SK-N-SH treated with all-trans-retinoic acid at 6 μM for 48 hours (cell line): ENCODE measurements around the gene ZSCAN22.

Experiments used
- ATAC-seq: fragments of 200-7000 bp; cut with Tn5 transposase; 3 replicates; pipeline ENCODE4 v1.9.1; 2020; ENCODE audit warnings: mild to moderate bottlenecking, moderate library complexity
- ARNTL ChIP-seq: fragments of 450-650 bp; formaldehyde crosslinking; IDR thresholded peaks from 2 replicates; pipeline ENCODE4 v1.5.0; 2020; ENCODE audit warnings: low read depth, mild to moderate bottlenecking, moderate library complexity, borderline replicate concordance
- CSDC2 ChIP-seq: fragments of 250-450 bp; sonication (Bioruptor Pico); IDR thresholded peaks from 2 replicates; pipeline ENCODE4 v1.5.0; 2020; ENCODE audit warnings: mild to moderate bottlenecking, moderate library complexity
- ESRRG ChIP-seq: fragments of 250-450 bp; sonication (Bioruptor Pico); IDR thresholded peaks from 2 replicates; pipeline ENCODE4 v1.6.1; 2021; ENCODE audit warnings: mild to moderate bottlenecking
- GLIS3 ChIP-seq: fragments of 250-450 bp; sonication (Bioruptor Pico); IDR thresholded peaks from 2 replicates; pipeline ENCODE4 v1.5.0; 2020; ENCODE audit warnings: mild to moderate bottlenecking, moderate library complexity
- ISL1 ChIP-seq: fragments of 250-450 bp; sonication (Bioruptor Pico); IDR thresholded peaks from 2 replicates; pipeline ENCODE4 v2.1.2; 2022; ENCODE audit warnings: mild to moderate bottlenecking, moderate library complexity
- OSR1 ChIP-seq: fragments of 250-450 bp; sonication (Bioruptor Pico); IDR thresholded peaks from 2 replicates; pipeline ENCODE4 v1.8.0; 2022; ENCODE audit warnings: moderate library complexity, mild to moderate bottlenecking, inconsistent platforms
- PPARA ChIP-seq: fragments of 250-450 bp; sonication (Bioruptor Pico); IDR thresholded peaks from 2 replicates; pipeline ENCODE4 v1.5.0; 2020; ENCODE audit warnings: mild to moderate bottlenecking, borderline replicate concordance
- RARB ChIP-seq: fragments of 250-450 bp; sonication (Bioruptor Pico); IDR thresholded peaks from 2 replicates; pipeline ENCODE4 v1.8.0; 2021; ENCODE audit warnings: mild to moderate bottlenecking, moderate library complexity
- TOX ChIP-seq: fragments of 250-450 bp; sonication (Bioruptor Pico); IDR thresholded peaks from 2 replicates; pipeline ENCODE4 v1.8.0; 2021; ENCODE audit warnings: mild to moderate bottlenecking, moderate library complexity, borderline replicate concordance
- ZFP3 ChIP-seq: fragments of 250-450 bp; sonication (Bioruptor Pico); IDR thresholded peaks from 2 replicates; pipeline ENCODE4 v1.5.0; 2020; ENCODE audit warnings: mild to moderate bottlenecking, moderate library complexity
- ZFP30 ChIP-seq: fragments of 450-650 bp; formaldehyde crosslinking; IDR thresholded peaks from 2 replicates; pipeline ENCODE4 v1.5.0; 2022; ENCODE audit warnings: mild to moderate bottlenecking, moderate library complexity
- ZNF565 ChIP-seq: fragments of 450-650 bp; formaldehyde crosslinking; conservative IDR thresholded peaks from 2 replicates; pipeline ENCODE4 v1.5.0; 2020; ENCODE audit warnings: low read depth, mild to moderate bottlenecking, moderate library complexity
- ZNF8 ChIP-seq: fragments of 450-650 bp; formaldehyde crosslinking; IDR thresholded peaks from 2 replicates; pipeline ENCODE4 v1.5.0; 2020; ENCODE audit warnings: mild to moderate bottlenecking, moderate library complexity
- TF ChIP-seq, protein P1 (sequence below): fragments of 250-450 bp; sonication (Bioruptor Pico); IDR thresholded peaks from 2 replicates; pipeline ENCODE4 v1.5.0; 2020; ENCODE audit warnings: mild to moderate bottlenecking, moderate library complexity
- TF ChIP-seq, protein P2 (sequence below): fragments of 250-450 bp; sonication (Bioruptor Pico); IDR thresholded peaks from 2 replicates; pipeline ENCODE4 v1.5.1; 2020; ENCODE audit warnings: low read depth, mild to moderate bottlenecking, moderate library complexity
- TF ChIP-seq, protein P3 (sequence below): fragments of 250-450 bp; sonication (Bioruptor Pico); IDR thresholded peaks from 2 replicates; pipeline ENCODE4 v1.8.0; 2020; ENCODE audit warnings: mild to moderate bottlenecking, moderate library complexity, borderline replicate concordance
- TF ChIP-seq, protein P4 (sequence below): fragments of 250-450 bp; sonication (Bioruptor Pico); IDR thresholded peaks from 2 replicates; pipeline ENCODE4 v1.5.1; 2021; ENCODE audit warnings: mild to moderate bottlenecking, moderate library complexity
- TF ChIP-seq, protein P5 (sequence below): fragments of 250-450 bp; sonication (Bioruptor Pico); IDR thresholded peaks from 2 replicates; pipeline ENCODE4 v1.8.0; 2021; ENCODE audit warnings: low read depth, mild to moderate bottlenecking, moderate library complexity, borderline replicate concordance

ZSCAN22 gene

DNA sequence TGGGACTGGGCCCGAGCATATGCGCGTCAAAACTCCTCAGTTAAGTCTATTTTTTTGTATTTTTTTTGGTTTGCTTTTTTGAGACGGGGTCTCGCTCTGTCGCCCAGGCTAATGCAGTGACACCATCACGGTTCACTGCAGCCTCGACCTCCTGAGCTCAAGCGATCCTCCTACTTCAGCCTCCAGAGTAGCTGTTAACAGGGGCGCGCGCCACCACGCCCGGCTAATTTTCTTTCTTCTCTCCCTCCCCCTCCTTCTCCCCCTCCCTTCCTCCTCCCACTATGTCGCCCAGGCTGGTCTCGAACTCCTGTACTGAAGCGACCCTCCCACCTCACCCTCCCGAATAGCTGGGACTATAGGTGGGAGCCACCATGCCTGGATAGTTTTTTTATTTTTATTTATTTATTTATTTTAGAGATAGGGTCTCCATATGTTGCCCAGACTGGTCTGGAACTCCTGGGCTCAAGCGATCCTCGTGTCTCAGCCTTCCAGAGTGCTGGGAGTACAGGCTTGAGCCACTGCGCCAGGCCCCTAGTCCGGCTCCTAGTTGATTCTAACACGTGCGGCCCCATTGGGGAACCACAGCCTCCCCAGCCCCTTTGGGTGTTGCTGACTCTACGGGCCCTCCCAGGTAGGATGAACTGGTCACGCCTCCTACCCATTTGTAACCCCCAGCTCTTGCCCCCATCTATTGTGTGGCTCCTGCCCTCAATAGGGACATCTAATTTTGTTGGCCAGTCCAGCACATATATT lies 54.8 kb downstream of the ZSCAN22 start:
- no peak for ATAC-seq
- TF ChIP-seq ARNTL (CRISPR knock-in tag) (no peak), OSR1 (CRISPR knock-in tag) (no peak), ESRRG (CRISPR knock-in tag) (no peak), ZFP3 (no peak), ZNF565 (CRISPR knock-in tag) (no peak), PPARA (CRISPR knock-in tag) (no peak), TOX (CRISPR knock-in tag) (no peak), ISL1 (CRISPR knock-in tag) (no peak), ZNF8 (CRISPR knock-in tag) (no peak), RARB (CRISPR knock-in tag) (no peak), CSDC2 (no peak), ZFP30 (no peak)
- TF ChIP-seq, protein P1, sequence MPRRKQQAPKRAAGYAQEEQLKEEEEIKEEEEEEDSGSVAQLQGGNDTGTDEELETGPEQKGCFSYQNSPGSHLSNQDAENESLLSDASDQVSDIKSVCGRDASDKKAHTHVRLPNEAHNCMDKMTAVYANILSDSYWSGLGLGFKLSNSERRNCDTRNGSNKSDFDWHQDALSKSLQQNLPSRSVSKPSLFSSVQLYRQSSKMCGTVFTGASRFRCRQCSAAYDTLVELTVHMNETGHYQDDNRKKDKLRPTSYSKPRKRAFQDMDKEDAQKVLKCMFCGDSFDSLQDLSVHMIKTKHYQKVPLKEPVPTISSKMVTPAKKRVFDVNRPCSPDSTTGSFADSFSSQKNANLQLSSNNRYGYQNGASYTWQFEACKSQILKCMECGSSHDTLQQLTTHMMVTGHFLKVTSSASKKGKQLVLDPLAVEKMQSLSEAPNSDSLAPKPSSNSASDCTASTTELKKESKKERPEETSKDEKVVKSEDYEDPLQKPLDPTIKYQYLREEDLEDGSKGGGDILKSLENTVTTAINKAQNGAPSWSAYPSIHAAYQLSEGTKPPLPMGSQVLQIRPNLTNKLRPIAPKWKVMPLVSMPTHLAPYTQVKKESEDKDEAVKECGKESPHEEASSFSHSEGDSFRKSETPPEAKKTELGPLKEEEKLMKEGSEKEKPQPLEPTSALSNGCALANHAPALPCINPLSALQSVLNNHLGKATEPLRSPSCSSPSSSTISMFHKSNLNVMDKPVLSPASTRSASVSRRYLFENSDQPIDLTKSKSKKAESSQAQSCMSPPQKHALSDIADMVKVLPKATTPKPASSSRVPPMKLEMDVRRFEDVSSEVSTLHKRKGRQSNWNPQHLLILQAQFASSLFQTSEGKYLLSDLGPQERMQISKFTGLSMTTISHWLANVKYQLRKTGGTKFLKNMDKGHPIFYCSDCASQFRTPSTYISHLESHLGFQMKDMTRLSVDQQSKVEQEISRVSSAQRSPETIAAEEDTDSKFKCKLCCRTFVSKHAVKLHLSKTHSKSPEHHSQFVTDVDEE (CRISPR knock-in tag): no peak
- TF ChIP-seq, protein P2, sequence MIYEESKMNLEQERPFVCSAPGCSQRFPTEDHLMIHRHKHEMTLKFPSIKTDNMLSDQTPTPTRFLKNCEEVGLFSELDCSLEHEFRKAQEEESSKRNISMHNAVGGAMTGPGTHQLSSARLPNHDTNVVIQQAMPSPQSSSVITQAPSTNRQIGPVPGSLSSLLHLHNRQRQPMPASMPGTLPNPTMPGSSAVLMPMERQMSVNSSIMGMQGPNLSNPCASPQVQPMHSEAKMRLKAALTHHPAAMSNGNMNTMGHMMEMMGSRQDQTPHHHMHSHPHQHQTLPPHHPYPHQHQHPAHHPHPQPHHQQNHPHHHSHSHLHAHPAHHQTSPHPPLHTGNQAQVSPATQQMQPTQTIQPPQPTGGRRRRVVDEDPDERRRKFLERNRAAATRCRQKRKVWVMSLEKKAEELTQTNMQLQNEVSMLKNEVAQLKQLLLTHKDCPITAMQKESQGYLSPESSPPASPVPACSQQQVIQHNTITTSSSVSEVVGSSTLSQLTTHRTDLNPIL (CRISPR knock-in tag): no peak
- TF ChIP-seq, protein P3, sequence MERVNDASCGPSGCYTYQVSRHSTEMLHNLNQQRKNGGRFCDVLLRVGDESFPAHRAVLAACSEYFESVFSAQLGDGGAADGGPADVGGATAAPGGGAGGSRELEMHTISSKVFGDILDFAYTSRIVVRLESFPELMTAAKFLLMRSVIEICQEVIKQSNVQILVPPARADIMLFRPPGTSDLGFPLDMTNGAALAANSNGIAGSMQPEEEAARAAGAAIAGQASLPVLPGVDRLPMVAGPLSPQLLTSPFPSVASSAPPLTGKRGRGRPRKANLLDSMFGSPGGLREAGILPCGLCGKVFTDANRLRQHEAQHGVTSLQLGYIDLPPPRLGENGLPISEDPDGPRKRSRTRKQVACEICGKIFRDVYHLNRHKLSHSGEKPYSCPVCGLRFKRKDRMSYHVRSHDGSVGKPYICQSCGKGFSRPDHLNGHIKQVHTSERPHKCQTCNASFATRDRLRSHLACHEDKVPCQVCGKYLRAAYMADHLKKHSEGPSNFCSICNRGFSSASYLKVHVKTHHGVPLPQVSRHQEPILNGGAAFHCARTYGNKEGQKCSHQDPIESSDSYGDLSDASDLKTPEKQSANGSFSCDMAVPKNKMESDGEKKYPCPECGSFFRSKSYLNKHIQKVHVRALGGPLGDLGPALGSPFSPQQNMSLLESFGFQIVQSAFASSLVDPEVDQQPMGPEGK (CRISPR knock-in tag): no peak
- TF ChIP-seq, protein P4, sequence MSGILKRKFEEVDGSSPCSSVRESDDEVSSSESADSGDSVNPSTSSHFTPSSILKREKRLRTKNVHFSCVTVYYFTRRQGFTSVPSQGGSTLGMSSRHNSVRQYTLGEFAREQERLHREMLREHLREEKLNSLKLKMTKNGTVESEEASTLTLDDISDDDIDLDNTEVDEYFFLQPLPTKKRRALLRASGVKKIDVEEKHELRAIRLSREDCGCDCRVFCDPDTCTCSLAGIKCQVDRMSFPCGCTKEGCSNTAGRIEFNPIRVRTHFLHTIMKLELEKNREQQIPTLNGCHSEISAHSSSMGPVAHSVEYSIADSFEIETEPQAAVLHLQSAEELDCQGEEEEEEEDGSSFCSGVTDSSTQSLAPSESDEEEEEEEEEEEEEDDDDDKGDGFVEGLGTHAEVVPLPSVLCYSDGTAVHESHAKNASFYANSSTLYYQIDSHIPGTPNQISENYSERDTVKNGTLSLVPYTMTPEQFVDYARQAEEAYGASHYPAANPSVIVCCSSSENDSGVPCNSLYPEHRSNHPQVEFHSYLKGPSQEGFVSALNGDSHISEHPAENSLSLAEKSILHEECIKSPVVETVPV: no peak

DNA sequence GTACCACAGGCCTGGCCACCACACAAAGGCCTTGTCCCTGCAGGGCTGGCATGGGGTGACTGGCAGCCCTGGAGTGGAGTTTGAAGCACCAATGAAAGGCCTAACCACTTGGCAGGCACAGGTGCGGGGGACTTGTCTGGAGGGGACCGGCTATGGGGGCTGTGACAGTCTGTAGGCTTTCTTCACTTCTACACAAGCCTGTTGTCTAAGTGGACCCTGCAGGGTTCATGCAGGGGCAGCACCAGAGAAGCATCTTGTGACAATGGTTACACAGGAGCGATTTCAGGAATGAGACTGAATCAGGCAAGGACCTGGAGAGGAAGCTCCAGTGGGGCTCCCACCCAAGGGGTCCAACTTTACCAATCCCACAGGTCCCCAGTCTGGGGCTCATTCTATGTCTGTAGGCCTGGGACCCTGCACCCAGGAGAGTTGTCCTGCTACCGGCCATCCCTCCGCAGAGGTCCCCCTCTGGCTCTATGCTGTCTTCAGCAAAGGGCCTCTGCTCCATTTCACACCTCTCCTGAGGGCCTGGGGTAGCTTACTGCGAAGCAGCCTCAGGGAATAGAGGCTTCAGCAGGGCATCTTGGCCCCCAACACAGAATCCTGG lies 56.3 kb downstream of the ZSCAN22 start:
- no peak for ATAC-seq
- no peak for TF ChIP-seq GLIS3 (CRISPR knock-in tag)
- TF ChIP-seq, protein P2 (CRISPR knock-in tag): no peak
- TF ChIP-seq TOX (CRISPR knock-in tag): no peak
- TF ChIP-seq, protein P5, sequence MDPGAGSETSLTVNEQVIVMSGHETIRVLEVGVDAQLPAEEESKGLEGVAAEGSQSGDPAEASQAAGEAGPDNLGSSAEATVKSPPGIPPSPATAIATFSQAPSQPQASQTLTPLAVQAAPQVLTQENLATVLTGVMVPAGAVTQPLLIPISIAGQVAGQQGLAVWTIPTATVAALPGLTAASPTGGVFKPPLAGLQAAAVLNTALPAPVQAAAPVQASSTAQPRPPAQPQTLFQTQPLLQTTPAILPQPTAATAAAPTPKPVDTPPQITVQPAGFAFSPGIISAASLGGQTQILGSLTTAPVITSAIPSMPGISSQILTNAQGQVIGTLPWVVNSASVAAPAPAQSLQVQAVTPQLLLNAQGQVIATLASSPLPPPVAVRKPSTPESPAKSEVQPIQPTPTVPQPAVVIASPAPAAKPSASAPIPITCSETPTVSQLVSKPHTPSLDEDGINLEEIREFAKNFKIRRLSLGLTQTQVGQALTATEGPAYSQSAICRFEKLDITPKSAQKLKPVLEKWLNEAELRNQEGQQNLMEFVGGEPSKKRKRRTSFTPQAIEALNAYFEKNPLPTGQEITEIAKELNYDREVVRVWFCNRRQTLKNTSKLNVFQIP: no peak
- TF ChIP-seq ARNTL (CRISPR knock-in tag): no peak
- TF ChIP-seq, protein P3 (CRISPR knock-in tag): no peak
